ENCODE results near the gene KSR2.
A peak's percentile ranks its signal among the peaks of the same experiment; 100 is the strongest.

KSR2 gene

DNA sequence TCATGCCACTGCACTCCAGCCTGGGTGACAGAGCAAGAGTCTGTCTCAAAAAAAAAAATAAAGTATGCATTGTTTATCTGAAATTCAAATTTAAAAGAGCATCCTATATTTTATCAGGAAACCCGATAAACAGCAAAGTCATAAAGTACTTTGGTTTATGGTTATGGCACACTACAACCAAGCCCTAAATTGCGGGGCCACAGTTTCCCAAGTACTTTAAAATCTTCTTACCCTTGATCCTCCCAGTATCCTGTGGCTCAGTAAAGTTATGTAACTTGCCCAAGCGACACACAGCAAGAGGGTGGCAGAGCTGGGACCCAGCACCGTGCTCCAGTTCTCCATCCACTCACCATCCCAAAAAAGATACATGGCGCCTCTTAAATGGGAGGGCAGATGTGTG is 35.2 kb downstream of the KSR2 start (continued):
- TF ChIP-seq, protein P1, sequence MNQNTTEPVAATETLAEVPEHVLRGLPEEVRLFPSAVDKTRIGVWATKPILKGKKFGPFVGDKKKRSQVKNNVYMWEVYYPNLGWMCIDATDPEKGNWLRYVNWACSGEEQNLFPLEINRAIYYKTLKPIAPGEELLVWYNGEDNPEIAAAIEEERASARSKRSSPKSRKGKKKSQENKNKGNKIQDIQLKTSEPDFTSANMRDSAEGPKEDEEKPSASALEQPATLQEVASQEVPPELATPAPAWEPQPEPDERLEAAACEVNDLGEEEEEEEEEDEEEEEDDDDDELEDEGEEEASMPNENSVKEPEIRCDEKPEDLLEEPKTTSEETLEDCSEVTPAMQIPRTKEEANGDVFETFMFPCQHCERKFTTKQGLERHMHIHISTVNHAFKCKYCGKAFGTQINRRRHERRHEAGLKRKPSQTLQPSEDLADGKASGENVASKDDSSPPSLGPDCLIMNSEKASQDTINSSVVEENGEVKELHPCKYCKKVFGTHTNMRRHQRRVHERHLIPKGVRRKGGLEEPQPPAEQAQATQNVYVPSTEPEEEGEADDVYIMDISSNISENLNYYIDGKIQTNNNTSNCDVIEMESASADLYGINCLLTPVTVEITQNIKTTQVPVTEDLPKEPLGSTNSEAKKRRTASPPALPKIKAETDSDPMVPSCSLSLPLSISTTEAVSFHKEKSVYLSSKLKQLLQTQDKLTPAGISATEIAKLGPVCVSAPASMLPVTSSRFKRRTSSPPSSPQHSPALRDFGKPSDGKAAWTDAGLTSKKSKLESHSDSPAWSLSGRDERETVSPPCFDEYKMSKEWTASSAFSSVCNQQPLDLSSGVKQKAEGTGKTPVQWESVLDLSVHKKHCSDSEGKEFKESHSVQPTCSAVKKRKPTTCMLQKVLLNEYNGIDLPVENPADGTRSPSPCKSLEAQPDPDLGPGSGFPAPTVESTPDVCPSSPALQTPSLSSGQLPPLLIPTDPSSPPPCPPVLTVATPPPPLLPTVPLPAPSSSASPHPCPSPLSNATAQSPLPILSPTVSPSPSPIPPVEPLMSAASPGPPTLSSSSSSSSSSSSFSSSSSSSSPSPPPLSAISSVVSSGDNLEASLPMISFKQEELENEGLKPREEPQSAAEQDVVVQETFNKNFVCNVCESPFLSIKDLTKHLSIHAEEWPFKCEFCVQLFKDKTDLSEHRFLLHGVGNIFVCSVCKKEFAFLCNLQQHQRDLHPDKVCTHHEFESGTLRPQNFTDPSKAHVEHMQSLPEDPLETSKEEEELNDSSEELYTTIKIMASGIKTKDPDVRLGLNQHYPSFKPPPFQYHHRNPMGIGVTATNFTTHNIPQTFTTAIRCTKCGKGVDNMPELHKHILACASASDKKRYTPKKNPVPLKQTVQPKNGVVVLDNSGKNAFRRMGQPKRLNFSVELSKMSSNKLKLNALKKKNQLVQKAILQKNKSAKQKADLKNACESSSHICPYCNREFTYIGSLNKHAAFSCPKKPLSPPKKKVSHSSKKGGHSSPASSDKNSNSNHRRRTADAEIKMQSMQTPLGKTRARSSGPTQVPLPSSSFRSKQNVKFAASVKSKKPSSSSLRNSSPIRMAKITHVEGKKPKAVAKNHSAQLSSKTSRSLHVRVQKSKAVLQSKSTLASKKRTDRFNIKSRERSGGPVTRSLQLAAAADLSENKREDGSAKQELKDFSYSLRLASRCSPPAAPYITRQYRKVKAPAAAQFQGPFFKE (tag by site-specific recombination; IDR thresholded peaks at IDR 0.05; ENCODE audit: borderline replicate concordance): no peak
- no peak for TF ChIP-seq ZNF341 (tag by site-specific recombination; IDR thresholded peaks at IDR 0.05; ENCODE audit: low read depth)
- TF ChIP-seq ZNF670 (tag by site-specific recombination; IDR thresholded peaks at IDR 0.05; ENCODE audit: low read depth): no peak
- TF ChIP-seq, protein P2, sequence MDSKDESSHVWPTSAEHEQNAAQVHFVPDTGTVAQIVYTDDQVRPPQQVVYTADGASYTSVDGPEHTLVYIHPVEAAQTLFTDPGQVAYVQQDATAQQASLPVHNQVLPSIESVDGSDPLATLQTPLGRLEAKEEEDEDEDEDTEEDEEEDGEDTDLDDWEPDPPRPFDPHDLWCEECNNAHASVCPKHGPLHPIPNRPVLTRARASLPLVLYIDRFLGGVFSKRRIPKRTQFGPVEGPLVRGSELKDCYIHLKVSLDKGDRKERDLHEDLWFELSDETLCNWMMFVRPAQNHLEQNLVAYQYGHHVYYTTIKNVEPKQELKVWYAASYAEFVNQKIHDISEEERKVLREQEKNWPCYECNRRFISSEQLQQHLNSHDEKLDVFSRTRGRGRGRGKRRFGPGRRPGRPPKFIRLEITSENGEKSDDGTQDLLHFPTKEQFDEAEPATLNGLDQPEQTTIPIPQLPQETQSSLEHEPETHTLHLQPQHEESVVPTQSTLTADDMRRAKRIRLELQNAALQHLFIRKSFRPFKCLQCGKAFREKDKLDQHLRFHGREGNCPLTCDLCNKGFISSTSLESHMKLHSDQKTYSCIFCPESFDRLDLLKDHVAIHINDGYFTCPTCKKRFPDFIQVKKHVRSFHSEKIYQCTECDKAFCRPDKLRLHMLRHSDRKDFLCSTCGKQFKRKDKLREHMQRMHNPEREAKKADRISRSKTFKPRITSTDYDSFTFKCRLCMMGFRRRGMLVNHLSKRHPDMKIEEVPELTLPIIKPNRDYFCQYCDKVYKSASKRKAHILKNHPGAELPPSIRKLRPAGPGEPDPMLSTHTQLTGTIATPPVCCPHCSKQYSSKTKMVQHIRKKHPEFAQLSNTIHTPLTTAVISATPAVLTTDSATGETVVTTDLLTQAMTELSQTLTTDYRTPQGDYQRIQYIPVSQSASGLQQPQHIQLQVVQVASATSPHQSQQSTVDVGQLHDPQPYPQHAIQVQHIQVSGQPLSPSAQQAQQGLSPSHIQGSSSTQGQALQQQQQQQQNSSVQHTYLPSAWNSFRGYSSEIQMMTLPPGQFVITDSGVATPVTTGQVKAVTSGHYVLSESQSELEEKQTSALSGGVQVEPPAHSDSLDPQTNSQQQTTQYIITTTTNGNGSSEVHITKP (tag by site-specific recombination; IDR thresholded peaks at IDR 0.05): no peak
- TF ChIP-seq, protein P3, sequence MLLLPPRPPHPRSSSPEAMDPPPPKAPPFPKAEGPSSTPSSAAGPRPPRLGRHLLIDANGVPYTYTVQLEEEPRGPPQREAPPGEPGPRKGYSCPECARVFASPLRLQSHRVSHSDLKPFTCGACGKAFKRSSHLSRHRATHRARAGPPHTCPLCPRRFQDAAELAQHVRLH (tag by site-specific recombination; IDR thresholded peaks at IDR 0.05): no peak
- no peak for TF ChIP-seq ZNF48 (tag by site-specific recombination; IDR thresholded peaks at IDR 0.05)
- TF ChIP-seq ZNF248 (tag by site-specific recombination; IDR thresholded peaks at IDR 0.05): no peak
- no peak for TF ChIP-seq SETDB1 (IDR thresholded peaks at IDR 0.05; ENCODE audit: insufficient read length, low read length)
- TF ChIP-seq, protein P4, sequence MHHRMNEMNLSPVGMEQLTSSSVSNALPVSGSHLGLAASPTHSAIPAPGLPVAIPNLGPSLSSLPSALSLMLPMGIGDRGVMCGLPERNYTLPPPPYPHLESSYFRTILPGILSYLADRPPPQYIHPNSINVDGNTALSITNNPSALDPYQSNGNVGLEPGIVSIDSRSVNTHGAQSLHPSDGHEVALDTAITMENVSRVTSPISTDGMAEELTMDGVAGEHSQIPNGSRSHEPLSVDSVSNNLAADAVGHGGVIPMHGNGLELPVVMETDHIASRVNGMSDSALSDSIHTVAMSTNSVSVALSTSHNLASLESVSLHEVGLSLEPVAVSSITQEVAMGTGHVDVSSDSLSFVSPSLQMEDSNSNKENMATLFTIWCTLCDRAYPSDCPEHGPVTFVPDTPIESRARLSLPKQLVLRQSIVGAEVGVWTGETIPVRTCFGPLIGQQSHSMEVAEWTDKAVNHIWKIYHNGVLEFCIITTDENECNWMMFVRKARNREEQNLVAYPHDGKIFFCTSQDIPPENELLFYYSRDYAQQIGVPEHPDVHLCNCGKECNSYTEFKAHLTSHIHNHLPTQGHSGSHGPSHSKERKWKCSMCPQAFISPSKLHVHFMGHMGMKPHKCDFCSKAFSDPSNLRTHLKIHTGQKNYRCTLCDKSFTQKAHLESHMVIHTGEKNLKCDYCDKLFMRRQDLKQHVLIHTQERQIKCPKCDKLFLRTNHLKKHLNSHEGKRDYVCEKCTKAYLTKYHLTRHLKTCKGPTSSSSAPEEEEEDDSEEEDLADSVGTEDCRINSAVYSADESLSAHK (tag by site-specific recombination; IDR thresholded peaks at IDR 0.05): no peak
- no peak for TF ChIP-seq ZNF140 (tag by site-specific recombination; IDR thresholded peaks at IDR 0.05)
- TF ChIP-seq ZNF558 (tag by site-specific recombination; IDR thresholded peaks at IDR 0.05): no peak
- TF ChIP-seq KLF16 (tag by site-specific recombination; IDR thresholded peaks at IDR 0.05): no peak
- TF ChIP-seq ZNF121 (tag by site-specific recombination; IDR thresholded peaks at IDR 0.05): no peak

DNA sequence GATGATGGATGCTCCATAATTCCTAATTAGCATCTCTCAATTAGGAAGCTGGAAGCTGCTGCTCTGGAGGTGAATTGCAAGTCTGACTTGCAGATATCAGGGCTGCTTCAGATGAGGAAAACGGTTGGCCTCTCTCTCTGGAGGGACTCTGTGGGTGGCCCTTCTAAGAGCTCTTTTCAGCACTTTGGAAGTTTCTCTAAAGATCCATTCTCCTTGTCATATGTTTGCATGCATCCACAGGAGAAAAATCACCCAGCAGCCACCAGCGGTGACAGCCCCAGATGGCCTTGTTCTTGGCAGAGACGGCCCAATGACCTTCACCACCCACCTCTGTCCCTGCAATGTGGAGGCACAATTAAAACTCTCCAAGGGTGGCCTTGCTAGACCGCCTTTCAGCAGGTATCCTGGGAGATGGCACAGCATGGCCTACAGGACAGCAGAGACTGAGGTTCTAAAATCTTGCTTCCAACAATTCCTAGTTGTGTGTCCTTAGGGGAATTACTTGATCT is 42.3 kb downstream of the KSR2 start:
- no peaks in the 10 kb centered on the region for H3K9me3 ChIP-seq (ENCODE audit: control insufficient read depth, insufficient read depth, low read depth, low read length)
- no peaks in the 10 kb centered on the region for H3K36me3 ChIP-seq (ENCODE audit: control insufficient read depth in 2 of 2, insufficient read depth in 1 of 2, low read length in 2 of 2)
- H3K4me3 ChIP-seq (ENCODE audit: low read depth, low read length): no peak overlapping the region
- CTCF ChIA-PET: interaction anchor here (0.6 kb wide), 1 partner anchor 510 kb away, joined by 3 read pairs; no protein-coding TSS in a partner anchor
- POLR2A ChIA-PET: interaction anchor here (0.5 kb wide), 1 partner anchor 31 kb away, joined by 4 read pairs; no protein-coding TSS in a partner anchor
- H3K27ac ChIP-seq (ENCODE audit: extremely low read depth, low read depth, low read length): no peak overlapping the region
- TF ChIP-seq ZNF341 (tag by site-specific recombination; IDR thresholded peaks at IDR 0.05; ENCODE audit: low read depth) (no peak), ZIC2 (tag by site-specific recombination; IDR thresholded peaks at IDR 0.05) (peak; percentile 57; the same call in 1 of the 2 replicates), ZNF560 (tag by site-specific recombination; IDR thresholded peaks at IDR 0.05; ENCODE audit: borderline replicate concordance) (no peak)
- H3K4me1 ChIP-seq (ENCODE audit: control insufficient read depth, insufficient read depth, low read length): no peaks in the 10 kb centered on the region

Measured in HEK293 (cell line).